Measurements from ENCODE around the gene VTI1A. TPM values are rescaled to one million over a fixed set of nuclear protein-coding genes. Genes with fewer than 3 reads are reported as not detected.

Gene VTI1A
- polyA plus RNA-seq, 2 of the 4 experiments (the other 2 are of a cell fraction) = 17.0 to 25.3 TPM

GRCh38 chr10:112528235-112528634 is 81.2 kb downstream of the VTI1A start:
- no peak for DNase-seq (ENCODE audit: low read depth in 1 of 2, low spot score in 1 of 2)
- WGBS (ENCODE audit: missing lambda C conversion rate) = 57% methylated on average over 1 of the region's 1 CpG

GRCh38 chr10:112531421-112531820 is 84.4 kb downstream of the VTI1A start:
- Histone ChIP-seq H3K9me3 (no peaks in the 10 kb centered on the region), H3K4me3 (no peak overlapping the region), H3K4me2 (peak overlapping the region; percentile 37; the same call in 2 of the 3 replicates), H3K27ac (no peak overlapping the region), H3K4me1 (peaks cover 24% of the 10 kb centered on the region)
- 82% methylated on average over 6 of the region's 6 CpGs for WGBS (ENCODE audit: missing lambda C conversion rate)
- TF ChIP-seq RAD21 (conservative IDR thresholded peaks at IDR 0.05 in 1 of 2, IDR thresholded peaks at IDR 0.05 in 1 of 2) (no peak), FOSB (CRISPR knock-in tag; IDR thresholded peaks at IDR 0.05) (no peak), REST (IDR thresholded peaks at IDR 0.05) (no peak), HDAC2 (IDR thresholded peaks at IDR 0.05) (no peak), HOXB5 (CRISPR knock-in tag; IDR thresholded peaks at IDR 0.05) (no peak), FOXS1 (CRISPR knock-in tag; IDR thresholded peaks at IDR 0.05) (no peak), ESRRA (IDR thresholded peaks at IDR 0.05; ENCODE audit: borderline replicate concordance, low read length) (no peak), SREBF2 (IDR thresholded peaks at IDR 0.05) (no peak), EHMT2 (IDR thresholded peaks at IDR 0.05; ENCODE audit: low read depth) (no peak), ZNF302 (CRISPR knock-in tag; IDR thresholded peaks at IDR 0.05) (no peak), TFCP2L1 (CRISPR knock-in tag; IDR thresholded peaks at IDR 0.05) (no peak), HES2 (IDR thresholded peaks at IDR 0.05) (no peak), ELK1 (IDR thresholded peaks at IDR 0.05; ENCODE audit: low read depth, low read length) (no peak), POLR2AphosphoS2 (conservative IDR thresholded peaks at IDR 0.05; ENCODE audit: low read length) (no peak)
- no peak for ATAC-seq
- FAIRE-seq = no peak
- no peak for DNase-seq (ENCODE audit: low read depth in 1 of 2, low spot score in 1 of 2)
- ChIA-PET CTCF (interaction anchor here (0.6 to 0.8 kb wide), 3 partner anchors 9 to 91 kb away, joined by 3 read pairs; no protein-coding TSS in a partner anchor), POLR2A (no interaction called here)

More at GRCh38 chr10:112528235-112528634, 81.2 kb downstream of the VTI1A start:
- ChIA-PET POLR2A (no interaction called here), CTCF (interaction anchor here (0.9 to 1.7 kb wide), 3 partner anchors 22 to 993 kb away, joined by 3 to 6 read pairs (median 3); no protein-coding TSS in a partner anchor)
- TF ChIP-seq JUN (IDR thresholded peaks at IDR 0.05) = no peak
- no peak for TF ChIP-seq FOSL2 (IDR thresholded peaks at IDR 0.05)
- TF ChIP-seq FOSL2 (CRISPR knock-in tag; IDR thresholded peaks at IDR 0.05) = no peak
- TF ChIP-seq USF2 (IDR thresholded peaks at IDR 0.05) = no peak
- TF ChIP-seq HOXA7 (CRISPR knock-in tag; IDR thresholded peaks at IDR 0.05) = no peak
- TF ChIP-seq MAX (IDR thresholded peaks at IDR 0.05) = no peak
- no peak for TF ChIP-seq PBX3 (IDR thresholded peaks at IDR 0.05)
- no peak for TF ChIP-seq HEYL (CRISPR knock-in tag; IDR thresholded peaks at IDR 0.05)
- FAIRE-seq (no peak), ATAC-seq (no peak)
- no peak overlapping the region for H3K27ac ChIP-seq
- H3K4me3 ChIP-seq = no peak overlapping the region
- H3K9me3 ChIP-seq = no peaks in the 10 kb centered on the region
- H3K4me1 ChIP-seq = peaks cover 41% of the 10 kb centered on the region
- no peak overlapping the region for H3K4me2 ChIP-seq

Data from A549 (cell line).